Endothelial cell of umbilical vein (primary cell): ENCODE data around the gene LIMS4.
"Not testable (repeated sequence)": the region's sequence is repeated elsewhere in the genome, so short reads cannot be mapped to it uniquely, and the experiment has no call there.

Experiments
- CTCF ChIP-seq, 2 donors: IDR thresholded peaks; 1 replicate in 1 of 2; 2 replicates in 1 of 2; pipeline ENCODE4 v1.5.1; 2011; ENCODE audit warnings: low read length in 2 of 2, mild to moderate bottlenecking in 2 of 2, moderate library complexity in 2 of 2, control low read depth in 1 of 2, inconsistent platforms in 1 of 2, low read depth in 1 of 2; ENCODE audit not compliant: insufficient read depth in 1 of 2; ENCODE audit errors: extremely low read depth in 1 of 2
- EZH2 ChIP-seq: IDR thresholded peaks from 2 replicates; pipeline ENCODE4 v1.6.1; 2012; ENCODE audit warnings: borderline replicate concordance, low read depth, mild to moderate bottlenecking, moderate library complexity, low read length, inconsistent platforms; ENCODE audit not compliant: severe bottlenecking
- FOS ChIP-seq: IDR thresholded peaks from 2 replicates; pipeline ENCODE4 v1.6.1; 2011; ENCODE audit warnings: mild to moderate bottlenecking, low read length, moderate library complexity, borderline replicate concordance; ENCODE audit not compliant: insufficient read depth
- GATA2 ChIP-seq: IDR thresholded peaks from 2 replicates; pipeline ENCODE4 v1.7.0; 2011; ENCODE audit warnings: low read depth, mild to moderate bottlenecking, moderate library complexity, mixed read lengths, low read length; ENCODE audit not compliant: insufficient read length, insufficient read depth
- JUN ChIP-seq: IDR thresholded peaks from 2 replicates; pipeline ENCODE4 v1.6.1; 2011; ENCODE audit warnings: borderline replicate concordance, low read depth; ENCODE audit not compliant: insufficient read length, insufficient read depth
- MAX ChIP-seq: IDR thresholded peaks from 2 replicates; pipeline ENCODE4 v1.6.1; 2011; ENCODE audit not compliant: insufficient read depth, insufficient read length
- MYC ChIP-seq: IDR thresholded peaks from one replicate; pipeline ENCODE4 v1.6.1; 2011; ENCODE audit warnings: mild to moderate bottlenecking, low read depth, low read length
- POLR2A ChIP-seq: IDR thresholded peaks from 2 replicates; pipeline ENCODE4 v1.6.1; 2012; ENCODE audit warnings: low read depth, mild to moderate bottlenecking, control low read depth, low read length
- POLR2AphosphoS5 ChIP-seq: IDR thresholded peaks from 2 replicates; pipeline ENCODE4 v1.6.1; 2012; ENCODE audit warnings: low read depth, mild to moderate bottlenecking, control low read depth, low read length, moderate library complexity; ENCODE audit not compliant: insufficient read depth

- not testable (repeated sequence) for TF ChIP-seq CTCF (IDR thresholded peaks at IDR 0.05; ENCODE audit: extremely low read depth in 1 of 2, insufficient read depth in 1 of 2, low read depth in 1 of 2, low read length in 2 of 2); MYC; MAX; EZH2; POLR2A; POLR2AphosphoS5; JUN; GATA2; FOS
Measured at GRCh38 chr2:110460318-110460717, 12.3 kb downstream of the LIMS4 start.
